H9 (cell line): Measurements from ENCODE around the gene CCAR1. TPM values are rescaled to one million over a fixed set of nuclear protein-coding genes. Genes with fewer than 3 reads are reported as not detected.
"Not testable (repeated sequence)": the region's sequence is repeated elsewhere in the genome, so short reads cannot be mapped to it uniquely, and the experiment has no call there.

ENCODE experiments used
- DNase-seq: peaks from one replicate; pipeline ENCODE4 v3.0.0-alpha.2; 2017
- H2AFZ ChIP-seq: one replicate; pipeline ENCODE4 v1.6.1; 2013; ENCODE audit warnings: mild to moderate bottlenecking, low read length, control low read depth, moderate library complexity
- H2AK5ac ChIP-seq: 2 replicates; pipeline ENCODE4 v1.6.1; 2013; ENCODE audit warnings: low read length, control low read depth, mixed read lengths; ENCODE audit not compliant: insufficient read length
- H2BK120ac ChIP-seq: one replicate; pipeline ENCODE4 v1.6.1; 2013; ENCODE audit warnings: low read depth, mild to moderate bottlenecking, low read length, control low read depth, inconsistent platforms; ENCODE audit not compliant: poor library complexity, severe bottlenecking
- H2BK12ac ChIP-seq: 2 replicates; pipeline ENCODE4 v1.6.1; 2013; ENCODE audit warnings: low read length, control low read depth, mixed read lengths, low read depth; ENCODE audit not compliant: insufficient read length
- H2BK15ac ChIP-seq: 2 replicates; pipeline ENCODE4 v1.6.1; 2013; ENCODE audit warnings: low read depth, low read length, control low read depth
- H2BK20ac ChIP-seq: one replicate; pipeline ENCODE4 v1.6.1; 2013; ENCODE audit warnings: low read depth, mild to moderate bottlenecking, low read length, control low read depth, inconsistent platforms; ENCODE audit not compliant: poor library complexity, severe bottlenecking
- H2BK5ac ChIP-seq: 2 replicates; pipeline ENCODE4 v1.6.1; 2013; ENCODE audit warnings: low read length, control low read depth, mixed read lengths; ENCODE audit not compliant: insufficient read length
- H3K14ac ChIP-seq: 2 replicates; pipeline ENCODE4 v1.6.1; 2013; ENCODE audit warnings: low read length, control low read depth; ENCODE audit not compliant: insufficient read depth
- H3K18ac ChIP-seq: 2 replicates; pipeline ENCODE4 v1.6.1; 2013; ENCODE audit warnings: low read depth, mild to moderate bottlenecking, mixed read lengths, low read length, control low read depth; ENCODE audit not compliant: insufficient read length
- H3K23ac ChIP-seq: 2 replicates; pipeline ENCODE4 v1.6.1; 2013; ENCODE audit warnings: low read length, control low read depth, mixed read lengths, low read depth; ENCODE audit not compliant: insufficient read length
- H3K23me2 ChIP-seq: 2 replicates; pipeline ENCODE4 v1.6.1; 2013; ENCODE audit warnings: low read depth, mild to moderate bottlenecking, mixed read lengths, low read length, control low read depth; ENCODE audit not compliant: insufficient read length, poor library complexity, severe bottlenecking
- H3K27ac ChIP-seq: 2 replicates; pipeline ENCODE4 v1.5.1; 2013; ENCODE audit warnings: low read length, control low read depth, mixed read lengths, low read depth; ENCODE audit not compliant: insufficient read length
- H3K27me3 ChIP-seq: 2 replicates; pipeline ENCODE4 v1.6.1; 2013; ENCODE audit warnings: low read length, control low read depth, inconsistent platforms; ENCODE audit not compliant: insufficient read depth
- H3K4ac ChIP-seq: 2 replicates; pipeline ENCODE4 v1.6.1; 2013; ENCODE audit warnings: low read depth, mild to moderate bottlenecking, control low read depth, inconsistent platforms, low read length, moderate library complexity
- H3K4me1 ChIP-seq: 2 replicates; pipeline ENCODE4 v1.6.1; 2013; ENCODE audit warnings: low read length, control low read depth, inconsistent platforms; ENCODE audit not compliant: insufficient read depth
- H3K4me2 ChIP-seq: 2 replicates; pipeline ENCODE4 v1.6.1; 2013; ENCODE audit warnings: low read length, control low read depth, mixed read lengths; ENCODE audit not compliant: insufficient read length, insufficient read depth
- H3K56ac ChIP-seq: 2 replicates; pipeline ENCODE4 v1.6.1; 2013; ENCODE audit warnings: low read depth, mild to moderate bottlenecking, mixed read lengths, low read length, control low read depth; ENCODE audit not compliant: insufficient read length
- H3K79me1 ChIP-seq: 2 replicates; pipeline ENCODE4 v1.6.1; 2013; ENCODE audit warnings: low read depth, mild to moderate bottlenecking, moderate library complexity, low read length, control low read depth, inconsistent platforms; ENCODE audit not compliant: insufficient read depth, poor library complexity, severe bottlenecking
- H3K79me2 ChIP-seq: 2 replicates; pipeline ENCODE4 v1.6.1; 2013; ENCODE audit warnings: low read length, control low read depth, inconsistent platforms; ENCODE audit not compliant: insufficient read depth
- H3K9ac ChIP-seq: 2 replicates; pipeline ENCODE4 v1.6.1; 2013; ENCODE audit warnings: low read length, control low read depth, mixed read lengths; ENCODE audit not compliant: insufficient read length; ENCODE audit errors: extremely low read depth
- H3K9me3 ChIP-seq: one replicate; pipeline ENCODE4 v1.6.1; 2013; ENCODE audit warnings: low read depth, low read length, inconsistent platforms; ENCODE audit not compliant: control insufficient read depth
- H3T11ph ChIP-seq: one replicate; pipeline ENCODE4 v1.6.1; 2013; ENCODE audit warnings: mild to moderate bottlenecking, low read length, control low read depth, inconsistent platforms
- H4K20me1 ChIP-seq: one replicate; pipeline ENCODE4 v1.6.1; 2013; ENCODE audit not compliant: control insufficient read depth, insufficient read length, insufficient read depth
- H4K5ac ChIP-seq: 2 replicates; pipeline ENCODE4 v1.6.1; 2013; ENCODE audit warnings: low read depth, mild to moderate bottlenecking, mixed read lengths, low read length, control low read depth; ENCODE audit not compliant: insufficient read length
- H4K8ac ChIP-seq: replicated peaks from 2 replicates; pipeline ENCODE4 v1.6.1; 2013; ENCODE audit warnings: low read length, control low read depth, mixed read lengths, low read depth; ENCODE audit not compliant: insufficient read length
- H4K91ac ChIP-seq: 2 replicates; pipeline ENCODE4 v1.6.1; 2013; ENCODE audit warnings: low read depth, mild to moderate bottlenecking, moderate library complexity, mixed read lengths, low read length, control low read depth; ENCODE audit not compliant: insufficient read length
- H3K27ac Mint-ChIP-seq, 3 experiments: 2 replicates in 2 of 3; 3 replicates in 1 of 3; pipeline ENCODE4 v1.8.0; 2020 to 2021; ENCODE audit warnings: mixed read lengths in 3 of 3, mild to moderate bottlenecking in 1 of 3, moderate library complexity in 1 of 3
- H3K27me3 Mint-ChIP-seq: 2 replicates; pipeline ENCODE4 v1.8.0; 2021; ENCODE audit warnings: low read depth, mild to moderate bottlenecking, moderate library complexity, mixed read lengths
- H3K36me3 Mint-ChIP-seq, 3 experiments: 2 replicates in 2 of 3; 3 replicates in 1 of 3; pipeline ENCODE4 v1.8.0; 2020 to 2021; ENCODE audit warnings: low read depth in 3 of 3, mixed read lengths in 3 of 3; ENCODE audit not compliant: insufficient read depth in 1 of 3
- H3K4me1 Mint-ChIP-seq, 2 experiments: 2 replicates each; pipeline ENCODE4 v1.8.0; 2020; ENCODE audit warnings: mixed read lengths in 2 of 2
- H3K4me3 Mint-ChIP-seq, 2 experiments: 2 replicates in 1 of 2; 3 replicates in 1 of 2; pipeline ENCODE4 v1.8.0; 2020 to 2021; ENCODE audit warnings: mild to moderate bottlenecking in 2 of 2, mixed read lengths in 2 of 2, moderate library complexity in 1 of 2
- H3K9me3 Mint-ChIP-seq, 2 experiments: 2 replicates in 1 of 2; 3 replicates in 1 of 2; pipeline ENCODE4 v1.8.0; 2020; ENCODE audit warnings: mild to moderate bottlenecking in 2 of 2, mixed read lengths in 2 of 2, moderate library complexity in 1 of 2
- WGBS: extraction: QIAGEN DNeasy Blood & Tissue Kit; methylation state at CpG from one replicate; pipeline ENCODE4 v1.1.7; 2013; ENCODE audit warnings: missing lambda C conversion rate, low lambda C conversion rate, mixed read lengths; ENCODE audit not compliant: insufficient read length; ENCODE audit errors: extremely low coverage; 5-methylcytosine and 5-hydroxymethylcytosine counted together
- total RNA-seq: library from RNA; stranded (reverse); gene quantifications from 2 replicates; pipeline ENCODE4 v1.2.1, GENCODE V29; 2021
- TF ChIP-seq, protein P1 (sequence below): fragments of 200-600 bp; sonication (generic); conservative IDR thresholded peaks from 3 replicates; pipeline ENCODE4 v1.8.0; 2021; ENCODE audit warnings: antibody characterized with exemption, mild to moderate bottlenecking

Gene CCAR1
- total RNA-seq, 1 experiment from 2014 or later = 118 TPM

DNA sequence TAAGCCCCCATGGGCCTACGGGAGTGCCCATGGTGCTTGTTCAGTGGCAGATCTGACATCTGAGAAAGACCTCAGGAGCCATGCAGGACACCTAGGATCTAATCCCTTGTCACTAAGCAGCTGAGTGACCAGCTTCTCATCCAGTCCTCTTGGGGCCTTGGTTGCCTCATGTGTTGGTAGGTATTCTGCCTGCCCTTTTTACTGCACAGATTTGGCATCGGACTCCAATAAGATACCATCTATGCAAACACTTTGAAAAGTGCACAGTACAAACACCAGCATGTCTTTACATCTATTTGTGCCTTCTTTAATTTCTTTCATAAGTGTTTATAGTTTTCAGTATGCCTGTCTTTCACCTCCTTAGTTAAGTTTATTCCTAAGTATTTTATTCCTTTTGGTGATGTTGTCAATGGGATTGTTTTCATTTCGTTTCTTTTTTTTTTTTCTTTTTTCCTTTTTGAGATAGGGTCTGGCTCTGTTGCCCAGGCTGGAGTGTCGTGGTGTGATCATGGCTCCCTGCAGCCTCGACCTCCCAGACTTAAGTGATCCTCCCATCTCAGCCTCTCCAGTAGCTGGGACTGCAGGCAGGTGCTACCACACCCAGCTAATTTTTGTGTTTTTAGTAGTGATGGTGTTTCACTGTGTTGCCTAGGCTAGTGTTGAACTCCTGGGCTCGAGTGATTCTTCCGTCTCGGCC is 116.7 kb downstream of the CCAR1 start:
- TF ChIP-seq, protein P1, sequence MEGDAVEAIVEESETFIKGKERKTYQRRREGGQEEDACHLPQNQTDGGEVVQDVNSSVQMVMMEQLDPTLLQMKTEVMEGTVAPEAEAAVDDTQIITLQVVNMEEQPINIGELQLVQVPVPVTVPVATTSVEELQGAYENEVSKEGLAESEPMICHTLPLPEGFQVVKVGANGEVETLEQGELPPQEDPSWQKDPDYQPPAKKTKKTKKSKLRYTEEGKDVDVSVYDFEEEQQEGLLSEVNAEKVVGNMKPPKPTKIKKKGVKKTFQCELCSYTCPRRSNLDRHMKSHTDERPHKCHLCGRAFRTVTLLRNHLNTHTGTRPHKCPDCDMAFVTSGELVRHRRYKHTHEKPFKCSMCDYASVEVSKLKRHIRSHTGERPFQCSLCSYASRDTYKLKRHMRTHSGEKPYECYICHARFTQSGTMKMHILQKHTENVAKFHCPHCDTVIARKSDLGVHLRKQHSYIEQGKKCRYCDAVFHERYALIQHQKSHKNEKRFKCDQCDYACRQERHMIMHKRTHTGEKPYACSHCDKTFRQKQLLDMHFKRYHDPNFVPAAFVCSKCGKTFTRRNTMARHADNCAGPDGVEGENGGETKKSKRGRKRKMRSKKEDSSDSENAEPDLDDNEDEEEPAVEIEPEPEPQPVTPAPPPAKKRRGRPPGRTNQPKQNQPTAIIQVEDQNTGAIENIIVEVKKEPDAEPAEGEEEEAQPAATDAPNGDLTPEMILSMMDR = no peak
- DNase-seq = no peak
- no peaks in the 10 kb centered on the region for H3K4me1 ChIP-seq
- no peaks in the 10 kb centered on the region for H3K79me2 ChIP-seq
- H3K4me2 ChIP-seq = no peak overlapping the region
- Mint-ChIP-seq H3K27ac (peak overlapping the region in 1 of 3 experiments; percentile 28; a peak in 1 of 7 replicates), H3K4me1 (peaks cover 6 to 10% of the 10 kb centered on the region in 2 experiments), H3K4me3 (no peak overlapping the region), H3K27me3 (no peaks in the 10 kb centered on the region), H3K36me3 (no peaks in the 10 kb centered on the region; a peak in 1 of 7 replicates), H3K9me3 (no peaks in the 10 kb centered on the region)
- H3K23me2 ChIP-seq = no peaks in the 10 kb centered on the region
- H2BK5ac ChIP-seq = no peak overlapping the region
- H3K79me1 ChIP-seq = no peaks in the 10 kb centered on the region
- H2AFZ ChIP-seq = no peak overlapping the region
- H2BK12ac ChIP-seq = no peak overlapping the region
- no peak overlapping the region for H3K23ac ChIP-seq
- no peak overlapping the region for H3K56ac ChIP-seq
- H4K5ac ChIP-seq = no peak overlapping the region
- H2BK120ac ChIP-seq = no peak overlapping the region
- no peaks in the 10 kb centered on the region for H3K27me3 ChIP-seq
- H3K9me3 ChIP-seq = no peaks in the 10 kb centered on the region
- H3K27ac ChIP-seq = no peak overlapping the region
- H3K4ac ChIP-seq = no peak overlapping the region
- no peak overlapping the region for H3K18ac ChIP-seq
- no peak overlapping the region for H3K14ac ChIP-seq
- no peak overlapping the region for H3K9ac ChIP-seq
- no peak overlapping the region for H4K8ac ChIP-seq
- H2AK5ac ChIP-seq = no peak overlapping the region
- no peak overlapping the region for H4K91ac ChIP-seq
- no peak overlapping the region for H3T11ph ChIP-seq
- no peak overlapping the region for H2BK15ac ChIP-seq
- H4K20me1 ChIP-seq = no peaks in the 10 kb centered on the region
- H2BK20ac ChIP-seq = no peak overlapping the region
- no CpG with 5 or more reads among the region's 8 CpGs for WGBS

DNA sequence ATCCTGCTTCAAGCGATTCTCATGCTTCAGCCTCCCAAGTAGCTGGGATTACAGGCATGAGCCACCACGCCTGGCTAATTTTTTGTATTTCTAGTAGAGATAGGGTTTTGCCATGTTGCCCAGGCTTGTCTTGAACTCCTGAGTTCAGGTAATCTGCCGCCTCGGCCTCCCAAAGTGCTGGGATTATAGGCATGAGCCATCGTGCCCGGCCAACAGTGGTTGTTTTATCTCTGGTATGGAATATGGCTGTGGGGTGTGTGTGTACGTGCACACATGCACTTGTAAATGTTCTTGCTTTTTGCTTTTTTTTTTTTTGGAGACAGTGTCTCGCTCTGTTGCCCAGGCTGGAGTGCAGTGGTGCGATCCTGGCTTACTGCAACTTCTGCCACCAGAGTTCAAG is 119.6 kb downstream of the CCAR1 start:
- H3K79me1 ChIP-seq, H3K23me2 ChIP-seq, H3K18ac ChIP-seq, H3K4me2 ChIP-seq, H3T11ph ChIP-seq, H2BK5ac ChIP-seq, H3K36me3 Mint-ChIP-seq, H2AFZ ChIP-seq, H2AK5ac ChIP-seq, DNase-seq, H2BK120ac ChIP-seq, H3K27ac Mint-ChIP-seq, H3K4me1 ChIP-seq, H4K20me1 ChIP-seq, H3K27me3 Mint-ChIP-seq, H3K27me3 ChIP-seq, H3K56ac ChIP-seq, H3K23ac ChIP-seq, H4K8ac ChIP-seq, H2BK20ac ChIP-seq, H4K91ac ChIP-seq, H2BK15ac ChIP-seq, H3K4ac ChIP-seq, H3K79me2 ChIP-seq, H3K9ac ChIP-seq, H3K27ac ChIP-seq, H3K9me3 Mint-ChIP-seq, H3K4me3 Mint-ChIP-seq, H2BK12ac ChIP-seq, H4K5ac ChIP-seq, H3K14ac ChIP-seq, H3K9me3 ChIP-seq: not testable (repeated sequence)
- peaks cover 5 to 10% of the 10 kb centered on the region in 2 experiments for H3K4me1 Mint-ChIP-seq
- WGBS = no CpG with 5 or more reads among the region's 9 CpGs
